IMR-90 (cell line): ENCODE results near the gene MRPL41. TPM values are rescaled to one million over a fixed set of nuclear protein-coding genes. Genes with fewer than 3 reads are reported as not detected.

ENCODE experiments used
- ATAC-seq: fragments of 200-7000 bp; cut with Tn5 transposase; 2 replicates; pipeline ENCODE4 v1.9.1; 2020; ENCODE audit warnings: low read depth, mild to moderate bottlenecking, moderate library complexity
- BruUV-seq: library from RNA; stranded (reverse); fragments of 400-500 nt; replicated peaks from 2 replicates; lab custom pipeline; 2021; lab: Mats Ljungman, UMichigan
- CTCF ChIA-PET: fragments of 300-600 bp; formaldehyde crosslinking; extraction: SDS; loops from one replicate; lab custom pipeline; 2021; ENCODE audit warnings: antibody characterized with exemption; lab: Yijun Ruan, JAX
- POLR2A ChIA-PET: fragments of 300-600 bp; sonication (Branson Sonifier 250); formaldehyde crosslinking; loops from one replicate; lab custom pipeline; 2022; ENCODE audit warnings: antibody characterized with exemption; ENCODE audit not compliant: unreplicated experiment; lab: Charles Lee
- DNase-seq: peaks from one replicate; pipeline ENCODE4 v3.0.0; 2013
- H2AFZ ChIP-seq: replicated peaks from 2 replicates; pipeline ENCODE3; 2013; ENCODE audit warnings: low read length, mild to moderate bottlenecking; ENCODE audit not compliant: poor library complexity
- H2AK5ac ChIP-seq: 2 replicates; pipeline ENCODE4 v1.6.1; 2013; ENCODE audit warnings: low read depth, low read length, inconsistent platforms
- H2AK9ac ChIP-seq: replicated peaks from 2 replicates; pipeline ENCODE3; 2013; ENCODE audit warnings: mild to moderate bottlenecking, low read depth, low read length, moderate library complexity; ENCODE audit not compliant: poor library complexity
- H2BK120ac ChIP-seq: 2 replicates; pipeline ENCODE4 v1.6.1; 2013; ENCODE audit warnings: low read depth, low read length, inconsistent platforms
- H2BK15ac ChIP-seq: 3 replicates; pipeline ENCODE4 v1.6.1; 2013; ENCODE audit warnings: low read depth, low read length, inconsistent platforms
- H2BK20ac ChIP-seq: 2 replicates; pipeline ENCODE4 v1.6.1; 2013; ENCODE audit warnings: low read depth, mild to moderate bottlenecking, inconsistent platforms, low read length, moderate library complexity
- H2BK5ac ChIP-seq: 2 replicates; pipeline ENCODE4 v1.6.1; 2013; ENCODE audit warnings: mild to moderate bottlenecking, low read depth, low read length, inconsistent platforms; ENCODE audit not compliant: poor library complexity, severe bottlenecking
- H3K14ac ChIP-seq: replicated peaks from 2 replicates; pipeline ENCODE4 v1.6.1; 2013; ENCODE audit warnings: low read depth, low read length, inconsistent platforms
- H3K18ac ChIP-seq: 2 replicates; pipeline ENCODE4 v1.6.1; 2013; ENCODE audit warnings: low read depth, low read length, control low read depth
- H3K23ac ChIP-seq: 2 replicates; pipeline ENCODE4 v1.6.1; 2013; ENCODE audit warnings: low read depth, low read length, inconsistent platforms
- H3K27ac ChIP-seq: 2 replicates; pipeline ENCODE4 v1.5.1; 2013; ENCODE audit warnings: mild to moderate bottlenecking, control low read depth, low read length; ENCODE audit not compliant: insufficient read depth
- H3K27me3 ChIP-seq: 2 replicates; pipeline ENCODE4 v1.6.1; 2013; ENCODE audit warnings: low read length; ENCODE audit not compliant: control insufficient read depth, insufficient read depth
- H3K36me3 ChIP-seq: 2 replicates; pipeline ENCODE4 v1.6.1; 2013; ENCODE audit warnings: low read length, mixed read lengths; ENCODE audit not compliant: control insufficient read depth, insufficient read depth
- H3K4ac ChIP-seq: 2 replicates; pipeline ENCODE4 v1.6.1; 2013; ENCODE audit warnings: low read depth, low read length, inconsistent platforms
- H3K4me1 ChIP-seq: 2 replicates; pipeline ENCODE4 v1.6.1; 2013; ENCODE audit warnings: low read length, mixed read lengths; ENCODE audit not compliant: control insufficient read depth, insufficient read depth
- H3K4me2 ChIP-seq: 2 replicates; pipeline ENCODE4 v1.6.1; 2013; ENCODE audit warnings: low read depth, mild to moderate bottlenecking, control low read depth, low read length, moderate library complexity
- H3K4me3 ChIP-seq: 2 replicates; pipeline ENCODE4 v1.5.1; 2013; ENCODE audit warnings: low read depth, mild to moderate bottlenecking, control low read depth, low read length, moderate library complexity; ENCODE audit not compliant: insufficient read depth
- H3K56ac ChIP-seq: 2 replicates; pipeline ENCODE4 v1.6.1; 2013; ENCODE audit warnings: low read length, inconsistent platforms; ENCODE audit not compliant: insufficient read depth; ENCODE audit errors: extremely low read depth
- H3K79me1 ChIP-seq, 2 experiments: 2 replicates each; pipeline ENCODE4 v1.6.1; 2013; ENCODE audit warnings: low read length in 2 of 2, inconsistent platforms in 1 of 2, low read depth in 1 of 2
- H3K9ac ChIP-seq: 2 replicates; pipeline ENCODE4 v1.6.1; 2013; ENCODE audit warnings: low read depth, low read length, control low read depth
- H3K9me1 ChIP-seq: 2 replicates; pipeline ENCODE4 v1.6.1; 2013; ENCODE audit warnings: low read length, inconsistent platforms; ENCODE audit not compliant: insufficient read depth
- H3K9me3 ChIP-seq: 2 replicates; pipeline ENCODE4 v1.6.1; 2013; ENCODE audit warnings: low read length; ENCODE audit not compliant: control insufficient read depth, insufficient read depth
- H4K20me1 ChIP-seq: 2 replicates; pipeline ENCODE4 v1.6.1; 2013; ENCODE audit warnings: low read length, inconsistent platforms; ENCODE audit not compliant: insufficient read depth
- H4K5ac ChIP-seq: 2 replicates; pipeline ENCODE4 v1.6.1; 2013; ENCODE audit warnings: mild to moderate bottlenecking, low read depth, low read length, control low read depth
- H4K8ac ChIP-seq, 2 experiments: 2 replicates each; pipeline ENCODE4 v1.6.1; 2013; ENCODE audit warnings: low read depth in 2 of 2, low read length in 2 of 2, control low read depth in 1 of 2, inconsistent platforms in 1 of 2
- H4K91ac ChIP-seq: 2 replicates; pipeline ENCODE4 v1.6.1; 2013; ENCODE audit warnings: low read depth, low read length, inconsistent platforms; ENCODE audit not compliant: insufficient read depth
- CEBPB ChIP-seq: IDR thresholded peaks from 2 replicates; pipeline ENCODE4 v1.6.1; 2012; ENCODE audit warnings: low read depth, low read length, improper control_type of control experiment
- CHD1 ChIP-seq: IDR thresholded peaks from 2 replicates; pipeline ENCODE4 v1.6.1; 2012; ENCODE audit warnings: low read depth, low read length, improper control_type of control experiment
- CTCF ChIP-seq: conservative IDR thresholded peaks from 2 replicates; pipeline ENCODE4 v1.5.1; 2012; ENCODE audit warnings: mild to moderate bottlenecking, low read depth, low read length, improper control_type of control experiment
- FOS ChIP-seq: fragments of 150-350 bp; IDR thresholded peaks from 2 replicates; pipeline ENCODE4 v1.6.1; 2016; ENCODE audit warnings: low read depth, low read length
- MAFK ChIP-seq: IDR thresholded peaks from 2 replicates; pipeline ENCODE4 v1.6.1; 2012; ENCODE audit warnings: low read depth, low read length, improper control_type of control experiment
- MXI1 ChIP-seq: IDR thresholded peaks from 2 replicates; pipeline ENCODE4 v1.6.1; 2012; ENCODE audit warnings: low read depth, mild to moderate bottlenecking, low read length, moderate library complexity, borderline replicate concordance
- NFE2L2 ChIP-seq: fragments of 150-350 bp; IDR thresholded peaks from 2 replicates; pipeline ENCODE4 v1.6.1; 2016; ENCODE audit warnings: low read depth, mild to moderate bottlenecking, low read length
- POLR2A ChIP-seq: IDR thresholded peaks from 2 replicates; pipeline ENCODE4 v1.6.1; 2012; ENCODE audit warnings: mild to moderate bottlenecking, low read depth, low read length
- RAD21 ChIP-seq: IDR thresholded peaks from 2 replicates; pipeline ENCODE4 v1.6.1; 2012; ENCODE audit warnings: low read length, improper control_type of control experiment
- SMC3 ChIP-seq: fragments of 150-350 bp; IDR thresholded peaks from 2 replicates; pipeline ENCODE4 v1.6.1; 2016; ENCODE audit warnings: low read depth, mild to moderate bottlenecking, antibody characterized with exemption, low read length, moderate library complexity
- WGBS, 2 experiments: methylation state at CpG; one replicate each; pipeline versions ENCODE4 v1.1.5 to v1.1.7; 2013; ENCODE audit warnings: missing lambda C conversion rate in 2 of 2; ENCODE audit not compliant: insufficient read length in 1 of 2; ENCODE audit errors: extremely low coverage in 2 of 2; 5-methylcytosine and 5-hydroxymethylcytosine counted together
- dilution Hi-C: fragments of 300-500 bp; cut with HindIII; formaldehyde crosslinking; loops from one replicate; pipeline ENCODE4 v1.14.3; 2018; ENCODE audit warnings: low sequenced_read_pairs; ENCODE audit not compliant: unreplicated experiment
- in situ Hi-C: fragments of 300-500 bp; cut with MboI; formaldehyde crosslinking; loops from 3 replicates; pipeline ENCODE4 v1.14.3; 2019; ENCODE audit warnings: low sequenced_read_pairs, inconsistent platforms, mixed read lengths
- intact Hi-C: fragments of 100-400 bp; cut with micrococcal nuclease; formaldehyde crosslinking; loops from 2 replicates; pipeline ENCODE4 v1.10.0; 2022
- polyA plus RNA-seq, 3 experiments: library from polyadenylated mRNA; depleted of rRNA; stranded (reverse); fragments of >200 nt; gene quantifications; 2 replicates each; pipeline ENCODE4 v1.2.3, GENCODE V29; 2012; ENCODE audit warnings: low replicate concordance in 1 of 3
- total RNA-seq: library from RNA; depleted of rRNA; stranded (reverse); fragments of >200 nt; gene quantifications from 2 replicates; pipeline ENCODE4 v1.2.3, GENCODE V29; 2012
- TF ChIP-seq, protein P1 (sequence below): fragments of 150-350 bp; IDR thresholded peaks from 2 replicates; pipeline ENCODE4 v1.6.1; 2017; ENCODE audit warnings: mild to moderate bottlenecking, antibody characterized with exemption, low read length, low read depth
- TF ChIP-seq, protein P2 (sequence below): fragments of 150-350 bp; IDR thresholded peaks from 2 replicates; pipeline ENCODE4 v1.6.1; 2016; ENCODE audit warnings: low read depth, mild to moderate bottlenecking, low read length, moderate library complexity, borderline replicate concordance

MRPL41 gene
- total and polyA plus RNA-seq, 2 of the 4 experiments (the other 2 are of a cell fraction) = 15.6 to 38.9 TPM

GRCh38 chr9:137579259-137579604, 27.6 kb downstream of the MRPL41 start:
- Histone ChIP-seq H3K27me3 (no peaks in the 10 kb centered on the region), H2BK120ac (no peak overlapping the region), H3K18ac (no peak overlapping the region), H3K4me1 (peaks cover 6% of the 10 kb centered on the region), H3K9ac (peak overlapping the region; percentile 43), H2BK5ac (no peak overlapping the region), H2AFZ (peak overlapping the region; percentile 99), H3K79me1 (peaks cover 26 to 52% of the 10 kb centered on the region in 2 experiments), H3K36me3 (peaks cover 35% of the 10 kb centered on the region), H3K4ac (peak overlapping the region; percentile 60), H3K23ac (peak overlapping the region; percentile 72; the same call in 1 of the 2 replicates), H3K4me3 (peak overlapping the region; percentile 88), H4K5ac (peak overlapping the region; percentile 42), H4K8ac (peak overlapping the region; percentile 94 to 95), H2AK9ac (peak overlapping the region; percentile 74), H2AK5ac (no peak overlapping the region), H3K27ac (peak overlapping the region; percentile 11), H2BK20ac (no peak overlapping the region), H4K20me1 (peaks cover 24% of the 10 kb centered on the region), H3K14ac (no peak overlapping the region), H3K9me3 (no peaks in the 10 kb centered on the region), H3K9me1 (peaks cover 15% of the 10 kb centered on the region; the same call in 1 of the 2 replicates), H2BK15ac (no peak overlapping the region), H4K91ac (no peak overlapping the region), H3K56ac (peak overlapping the region; percentile 50; the same call in 1 of the 2 replicates), H3K4me2 (peak overlapping the region; percentile 62)
- DNase-seq = no peak
- no TSS peak for BruUV-seq
- CTCF ChIA-PET = interaction anchor here (0.6 to 0.7 kb wide), 2 partner anchors 9 to 448 kb away, joined by 3 to 5 read pairs; no protein-coding TSS in a partner anchor
- ATAC-seq = no peak
- TF ChIP-seq MAFK (no peak), RAD21 (no peak), CHD1 (no peak), MXI1 (no peak), CEBPB (no peak), POLR2A (no peak), SMC3 (no peak), NFE2L2 (no peak), FOS (no peak), CTCF (no peak)
- TF ChIP-seq, protein P1, sequence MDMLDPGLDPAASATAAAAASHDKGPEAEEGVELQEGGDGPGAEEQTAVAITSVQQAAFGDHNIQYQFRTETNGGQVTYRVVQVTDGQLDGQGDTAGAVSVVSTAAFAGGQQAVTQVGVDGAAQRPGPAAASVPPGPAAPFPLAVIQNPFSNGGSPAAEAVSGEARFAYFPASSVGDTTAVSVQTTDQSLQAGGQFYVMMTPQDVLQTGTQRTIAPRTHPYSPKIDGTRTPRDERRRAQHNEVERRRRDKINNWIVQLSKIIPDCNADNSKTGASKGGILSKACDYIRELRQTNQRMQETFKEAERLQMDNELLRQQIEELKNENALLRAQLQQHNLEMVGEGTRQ = no peak
- TF ChIP-seq, protein P2, sequence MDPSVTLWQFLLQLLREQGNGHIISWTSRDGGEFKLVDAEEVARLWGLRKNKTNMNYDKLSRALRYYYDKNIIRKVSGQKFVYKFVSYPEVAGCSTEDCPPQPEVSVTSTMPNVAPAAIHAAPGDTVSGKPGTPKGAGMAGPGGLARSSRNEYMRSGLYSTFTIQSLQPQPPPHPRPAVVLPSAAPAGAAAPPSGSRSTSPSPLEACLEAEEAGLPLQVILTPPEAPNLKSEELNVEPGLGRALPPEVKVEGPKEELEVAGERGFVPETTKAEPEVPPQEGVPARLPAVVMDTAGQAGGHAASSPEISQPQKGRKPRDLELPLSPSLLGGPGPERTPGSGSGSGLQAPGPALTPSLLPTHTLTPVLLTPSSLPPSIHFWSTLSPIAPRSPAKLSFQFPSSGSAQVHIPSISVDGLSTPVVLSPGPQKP = no peak
- POLR2A ChIA-PET = no interaction called here
- dilution Hi-C loops (no loop called here), intact Hi-C loops (no loop called here), in situ Hi-C loops (no loop called here)
- 23% methylated on average over 4 of the region's 19 CpGs; no CpG with 5 or more reads in 1 of the 2 experiments for WGBS, 2 experiments
